ENCODE measurements around the gene ANKK1.

- TF ChIP-seq ZNF436 (CRISPR knock-in tag; IDR thresholded peaks at IDR 0.05) (no peak), HMGXB4 (CRISPR knock-in tag; IDR thresholded peaks at IDR 0.05) (no peak), RFX1 (IDR thresholded peaks at IDR 0.05) (no peak), IRF2 (CRISPR knock-in tag; IDR thresholded peaks at IDR 0.05) (no peak)
Observed at GRCh38 chr11:113369411-113369810, 18.2 kb upstream of the ANKK1 start.
